Breast epithelium (tissue), 4 donors: ENCODE measurements around the gene ZNF442. TPM values are rescaled to one million over a fixed set of nuclear protein-coding genes. Genes with fewer than 3 reads are reported as not detected.

Experiments
- DNase-seq, 2 donors: peaks; one replicate each; pipeline ENCODE4 v3.0.0-alpha.2; 2019; ENCODE audit warnings: low spot score in 2 of 2
- H3K27ac ChIP-seq, 2 donors: fragments of 200-600 bp; sonication (generic) in 1 of 2; one replicate each; pipeline ENCODE4 v1.5.1; 2016 to 2019; ENCODE audit warnings: mild to moderate bottlenecking in 1 of 2
- H3K27me3 ChIP-seq, 2 donors: fragments of 200-600 bp; sonication (generic) in 1 of 2; one replicate each; pipeline versions ENCODE4 v1.5.1 to v1.6.0; 2017 to 2019; ENCODE audit warnings: control low read depth in 1 of 2, mild to moderate bottlenecking in 1 of 2
- H3K36me3 ChIP-seq: fragments of 200-600 bp; one replicate; pipeline ENCODE4 v1.5.1; 2019
- H3K4me1 ChIP-seq, 2 donors: fragments of 200-600 bp; sonication (generic); one replicate each; pipeline ENCODE4 v1.5.1; 2016 to 2019; ENCODE audit warnings: control low read depth in 1 of 2
- H3K4me3 ChIP-seq, 3 donors: fragments of 200-600 bp; sonication (generic); 1 replicate in 2 of 3; 2 replicates in 1 of 3; pipeline ENCODE4 v1.5.1; 2016 to 2019; ENCODE audit warnings: mild to moderate bottlenecking in 3 of 3, moderate library complexity in 2 of 3
- H3K9me3 ChIP-seq, 2 donors: fragments of 200-600 bp; sonication (generic) in 1 of 2; one replicate each; pipeline ENCODE4 v1.5.1; 2016 to 2019; ENCODE audit warnings: control low read depth in 1 of 2
- POLR2A ChIP-seq: fragments of 450-650 bp; IDR thresholded peaks from one replicate; pipeline ENCODE4 v1.6.1; 2016; ENCODE audit warnings: antibody characterized with exemption, mild to moderate bottlenecking, moderate library complexity
- POLR2AphosphoS5 ChIP-seq, 3 donors: sonication (generic); formaldehyde crosslinking; IDR thresholded peaks; one replicate each; pipeline ENCODE4 v1.6.1; 2017; ENCODE audit warnings: antibody characterized with exemption in 3 of 3
- intact Hi-C: fragments of 100-400 bp; cut with DNase I; formaldehyde crosslinking; loops from one replicate; pipeline ENCODE4 v1.15.1; 2023; ENCODE audit warnings: low total_unique reads
- total RNA-seq, 3 donors: library from RNA; depleted of rRNA; stranded (reverse); fragments of >200 nt; gene quantifications; one replicate each; pipeline ENCODE4 v1.1.0, GENCODE V29; 2016
- TF ChIP-seq, protein P1 (sequence below), 3 donors: fragments of 450-650 bp; IDR thresholded peaks; one replicate each; pipeline ENCODE4 v1.5.1; 2016 to 2017; ENCODE audit warnings: antibody characterized with exemption in 3 of 3, mild to moderate bottlenecking in 3 of 3, moderate library complexity in 3 of 3

The ZNF442 gene
- total RNA-seq, 3 donors from 2014 or later: 2.6 to 3.7 (median 3.3) TPM

DNA sequence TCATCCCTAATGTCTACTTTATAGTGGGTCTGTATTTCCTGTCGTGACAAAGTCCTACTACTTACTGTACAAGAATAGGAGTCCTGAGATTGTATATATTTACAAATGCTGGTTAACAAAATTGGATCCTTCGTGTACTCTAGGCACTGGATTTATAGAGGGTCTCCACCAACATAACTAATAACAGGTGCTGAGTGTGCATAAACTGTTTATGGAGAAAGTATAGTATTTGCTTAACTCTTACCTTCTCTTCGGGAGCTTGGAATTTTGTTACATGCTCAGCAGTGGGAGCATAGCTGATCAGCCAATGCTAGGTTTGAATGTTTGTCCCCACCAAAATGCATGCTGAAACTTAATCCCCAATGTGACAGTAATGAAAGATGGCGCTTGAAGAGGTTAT, 12.1 kb downstream of the ZNF442 start:
- no peak overlapping the region for H3K27ac ChIP-seq
- peaks cover 60 to 67% of the 10 kb centered on the region in 2 donors for H3K9me3 ChIP-seq
- DNase-seq: no peak
- no peaks in the 10 kb centered on the region for H3K27me3 ChIP-seq
- intact Hi-C loops: no loop called here
- peaks cover 8% of the 10 kb centered on the region for H3K36me3 ChIP-seq
- no peaks in the 10 kb centered on the region for H3K4me1 ChIP-seq
- H3K4me3 ChIP-seq: no peak overlapping the region
- TF ChIP-seq, protein P1, sequence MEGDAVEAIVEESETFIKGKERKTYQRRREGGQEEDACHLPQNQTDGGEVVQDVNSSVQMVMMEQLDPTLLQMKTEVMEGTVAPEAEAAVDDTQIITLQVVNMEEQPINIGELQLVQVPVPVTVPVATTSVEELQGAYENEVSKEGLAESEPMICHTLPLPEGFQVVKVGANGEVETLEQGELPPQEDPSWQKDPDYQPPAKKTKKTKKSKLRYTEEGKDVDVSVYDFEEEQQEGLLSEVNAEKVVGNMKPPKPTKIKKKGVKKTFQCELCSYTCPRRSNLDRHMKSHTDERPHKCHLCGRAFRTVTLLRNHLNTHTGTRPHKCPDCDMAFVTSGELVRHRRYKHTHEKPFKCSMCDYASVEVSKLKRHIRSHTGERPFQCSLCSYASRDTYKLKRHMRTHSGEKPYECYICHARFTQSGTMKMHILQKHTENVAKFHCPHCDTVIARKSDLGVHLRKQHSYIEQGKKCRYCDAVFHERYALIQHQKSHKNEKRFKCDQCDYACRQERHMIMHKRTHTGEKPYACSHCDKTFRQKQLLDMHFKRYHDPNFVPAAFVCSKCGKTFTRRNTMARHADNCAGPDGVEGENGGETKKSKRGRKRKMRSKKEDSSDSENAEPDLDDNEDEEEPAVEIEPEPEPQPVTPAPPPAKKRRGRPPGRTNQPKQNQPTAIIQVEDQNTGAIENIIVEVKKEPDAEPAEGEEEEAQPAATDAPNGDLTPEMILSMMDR (IDR thresholded peaks at IDR 0.05): no peak
- TF ChIP-seq POLR2AphosphoS5 (IDR thresholded peaks at IDR 0.05) (no peak), POLR2A (no peak)

DNA sequence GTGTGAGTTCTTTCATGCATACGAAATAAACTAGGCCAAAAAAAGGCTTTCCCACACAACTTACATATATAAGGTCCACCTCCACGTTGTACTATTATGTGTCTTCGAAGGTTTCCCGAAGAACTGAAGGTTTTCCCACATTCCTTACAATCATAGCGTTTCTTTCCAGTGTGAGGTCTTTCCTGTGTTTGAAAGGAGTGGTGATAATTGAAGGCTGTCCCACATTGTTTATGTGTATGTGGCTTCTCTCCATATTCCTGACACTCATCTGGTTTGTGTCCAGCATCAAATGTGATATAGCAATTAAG, 14.6 kb downstream of the ZNF442 start:
- Histone ChIP-seq H3K27ac (no peak overlapping the region), H3K4me3 (no peak overlapping the region), H3K9me3 (peaks cover 49 to 75% of the 10 kb centered on the region in 2 donors), H3K4me1 (no peaks in the 10 kb centered on the region), H3K36me3 (peaks cover 8% of the 10 kb centered on the region), H3K27me3 (no peaks in the 10 kb centered on the region)
- TF ChIP-seq POLR2A (no peak), POLR2AphosphoS5 (IDR thresholded peaks at IDR 0.05) (no peak)
- TF ChIP-seq, protein P1 (IDR thresholded peaks at IDR 0.05): no peak
- no peak for DNase-seq
- intact Hi-C loops: no loop called here

DNA sequence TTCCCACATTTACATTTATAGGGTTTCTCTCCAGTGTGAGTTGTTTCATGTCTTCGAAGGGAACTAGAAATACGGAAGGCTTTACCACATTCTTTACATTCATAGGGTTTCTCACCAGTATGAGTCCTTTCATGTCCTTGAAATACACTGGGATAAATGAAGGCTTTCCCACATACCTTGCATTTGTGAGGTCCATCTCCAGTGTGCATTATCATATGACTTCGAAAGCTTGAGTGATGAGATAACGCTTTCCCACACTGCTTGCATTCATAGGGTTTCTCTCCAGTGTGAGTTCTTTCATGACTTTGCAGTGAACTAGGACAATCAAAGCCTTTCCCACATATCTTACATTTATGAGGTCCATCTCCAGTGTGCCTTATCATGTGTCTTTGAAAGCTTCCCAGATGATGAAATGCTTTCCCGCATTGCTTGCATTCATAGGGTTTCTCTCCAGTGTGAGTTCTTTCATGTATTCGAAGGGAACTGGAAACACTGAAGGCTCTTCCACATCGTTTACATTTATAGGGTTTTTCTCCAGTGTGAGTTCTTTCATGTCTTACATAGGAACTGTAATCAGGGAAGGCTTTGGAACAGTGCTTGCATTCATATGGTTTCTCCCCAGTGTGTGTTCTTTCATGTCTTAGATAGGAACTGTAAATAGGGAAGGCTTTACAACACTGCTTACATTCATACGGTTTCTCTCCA, 15.1 kb downstream of the ZNF442 start:
- TF ChIP-seq POLR2A (no peak), POLR2AphosphoS5 (IDR thresholded peaks at IDR 0.05) (no peak)
- TF ChIP-seq, protein P1 (IDR thresholded peaks at IDR 0.05): no peak
- H3K27ac ChIP-seq: no peak overlapping the region
- no peaks in the 10 kb centered on the region for H3K4me1 ChIP-seq
- H3K36me3 ChIP-seq: peaks cover 8% of the 10 kb centered on the region
- no peaks in the 10 kb centered on the region for H3K27me3 ChIP-seq
- no peak for DNase-seq
- intact Hi-C loops: no loop called here
- H3K9me3 ChIP-seq: peaks cover 49 to 78% of the 10 kb centered on the region in 2 donors
- H3K4me3 ChIP-seq: no peak overlapping the region

DNA sequence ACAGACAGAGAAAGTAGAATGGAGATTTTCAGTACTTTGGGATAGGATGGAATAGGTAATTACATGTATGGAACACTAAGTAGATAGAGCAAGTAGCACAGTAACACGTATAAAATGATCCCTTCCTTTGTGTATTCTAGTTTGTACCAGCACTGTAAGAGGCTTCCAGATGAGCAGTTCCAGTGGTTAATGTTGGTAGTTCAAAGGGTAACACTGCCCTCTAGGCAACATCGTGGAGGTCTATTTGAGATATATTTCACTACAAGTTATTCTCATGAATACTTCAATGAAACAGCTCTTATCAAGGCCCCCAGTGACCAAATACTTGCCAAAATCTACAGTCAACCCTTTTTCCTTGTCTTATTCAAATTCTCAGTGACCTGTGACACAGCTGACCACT, 18.6 kb downstream of the ZNF442 start:
- Histone ChIP-seq H3K36me3 (peaks cover 8% of the 10 kb centered on the region), H3K4me3 (no peak overlapping the region), H3K9me3 (peaks cover 31 to 61% of the 10 kb centered on the region in 2 donors), H3K27me3 (no peaks in the 10 kb centered on the region), H3K27ac (no peak overlapping the region), H3K4me1 (no peaks in the 10 kb centered on the region)
- TF ChIP-seq, protein P1 (IDR thresholded peaks at IDR 0.05): no peak
- TF ChIP-seq POLR2A (no peak), POLR2AphosphoS5 (IDR thresholded peaks at IDR 0.05) (no peak)
- DNase-seq: no peak
- intact Hi-C loops: loop anchor here (10.0 kb wide), 1 partner anchor 988 kb away; no protein-coding TSS in a partner anchor

DNA sequence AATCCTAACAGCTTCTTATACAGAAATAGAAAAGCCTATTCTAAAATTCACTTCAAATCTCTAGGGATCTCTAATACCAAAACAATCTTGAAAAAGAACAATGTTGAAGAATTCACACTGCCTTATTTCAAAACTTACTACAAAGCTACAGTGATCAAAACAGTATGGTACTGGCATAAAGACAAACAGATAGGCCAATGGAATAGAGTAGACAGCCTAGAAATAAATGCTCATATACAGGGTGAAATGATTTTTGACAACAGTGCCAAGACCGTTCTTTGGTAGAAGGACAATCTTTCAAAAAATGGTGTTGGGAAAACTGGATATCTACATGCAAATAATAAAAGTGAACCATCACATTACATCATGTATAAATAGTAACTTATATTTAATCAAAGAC, 20.3 kb downstream of the ZNF442 start:
- Histone ChIP-seq H3K9me3 (peaks cover 14 to 44% of the 10 kb centered on the region in 2 donors), H3K36me3 (peaks cover under 1% of the 10 kb centered on the region), H3K27me3 (no peaks in the 10 kb centered on the region), H3K4me3 (no peak overlapping the region), H3K4me1 (no peaks in the 10 kb centered on the region), H3K27ac (no peak overlapping the region)
- intact Hi-C loops: loop anchor here (10.0 kb wide), 1 partner anchor 990 kb away; no protein-coding TSS in a partner anchor
- DNase-seq: no peak
- TF ChIP-seq POLR2A: no peak
- no peak for TF ChIP-seq POLR2AphosphoS5 (IDR thresholded peaks at IDR 0.05)
- TF ChIP-seq, protein P1 (IDR thresholded peaks at IDR 0.05): no peak
